Measurements from ENCODE around the gene C1orf159. TPM values are rescaled to one million over a fixed set of nuclear protein-coding genes. Genes with fewer than 3 reads are reported as not detected.

Gene C1orf159
- total RNA-seq, result 9.0 and 24.8 TPM in 2 replicates

GRCh38 chr1:1115786-1116700, at the start of gene C1orf159:
Gene C1orf159, minus strand, starts transcription at chr1:1116089. Its CDS starts 24,546 bp downstream, at chr1:1091543.

GRCh38 chr1:1073743-1074587, 41.9 kb downstream of the C1orf159 start, which contains the start of gene RNF223:
Gene RNF223, minus strand, starts transcription at chr1:1074306. Its CDS starts 1,740 bp downstream, at chr1:1072566.

Other genes starting within 250 kb of the C1orf159 start
- 1.1 and 2.9 TPM in 2 replicates for gene SAMD11, start 192.2 kb downstream of the C1orf159 start, total RNA-seq
- 72.9 and 162 TPM in 2 replicates for gene NOC2L, start 156.8 kb downstream of the C1orf159 start, total RNA-seq
- gene KLHL17, start 155.5 kb downstream of the C1orf159 start, total RNA-seq, result 10.1 and 22.9 TPM in 2 replicates
- 0.66 and 4.9 TPM in 2 replicates for gene PLEKHN1, start 149.6 kb downstream of the C1orf159 start, total RNA-seq
- gene PERM1, start 134.0 kb downstream of the C1orf159 start, total RNA-seq, result not detected in 2 replicates
- gene HES4, start 116.0 kb downstream of the C1orf159 start, total RNA-seq, result 4.2 and 16.8 TPM in 2 replicates
- gene ISG15, start 102.6 kb downstream of the C1orf159 start, total RNA-seq, result 106 and 138 TPM in 2 replicates
- gene AGRN, start 96.0 kb downstream of the C1orf159 start, total RNA-seq, result 104 and 155 TPM in 2 replicates
- not detected in 2 replicates for gene RNF223, start 41.8 kb downstream of the C1orf159 start, total RNA-seq
- gene TTLL10, start 57.8 kb upstream of the C1orf159 start, total RNA-seq, result not detected in 2 replicates
- not detected in 2 replicates for gene TNFRSF18, start 90.5 kb upstream of the C1orf159 start, total RNA-seq
- gene TNFRSF4, start 98.1 kb upstream of the C1orf159 start, total RNA-seq, result not detected in 2 replicates
- 104 and 223 TPM in 2 replicates for gene SDF4, start 115.9 kb upstream of the C1orf159 start, total RNA-seq
- gene B3GALT6, start 116.1 kb upstream of the C1orf159 start, total RNA-seq, result 34.4 and 38.5 TPM in 2 replicates
- gene C1QTNF12, start 130.6 kb upstream of the C1orf159 start, total RNA-seq, result 0.44 and 1.3 TPM in 2 replicates
- gene UBE2J2, start 157.8 kb upstream of the C1orf159 start, total RNA-seq, result 50.1 and 62.3 TPM in 2 replicates
- 0.57 and 1.3 TPM in 2 replicates for gene SCNN1D, start 164.3 kb upstream of the C1orf159 start, total RNA-seq
- gene ACAP3, start 191.8 kb upstream of the C1orf159 start, total RNA-seq, result 37.2 and 53.4 TPM in 2 replicates
- gene PUSL1, start 192.5 kb upstream of the C1orf159 start, total RNA-seq, result 23.0 and 37.4 TPM in 2 replicates
- 83.8 and 94.6 TPM in 2 replicates for gene INTS11, start 208.6 kb upstream of the C1orf159 start, total RNA-seq
- 20.8 and 28.1 TPM in 2 replicates for gene CPTP, start 208.7 kb upstream of the C1orf159 start, total RNA-seq
- gene TAS1R3, start 215.2 kb upstream of the C1orf159 start, total RNA-seq, result 0.14 and 1.3 TPM in 2 replicates
- 56.5 and 159 TPM in 2 replicates for gene DVL1, start 233.3 kb upstream of the C1orf159 start, total RNA-seq
- gene MXRA8, start 242.5 kb upstream of the C1orf159 start, total RNA-seq, result 342 and 367 TPM in 2 replicates